Mononuclear cell (primary cell): ENCODE data around the gene CLEC16A. TPM values are rescaled to one million over a fixed set of nuclear protein-coding genes. Genes with fewer than 3 reads are reported as not detected.

Source experiments
- H3K27me3 ChIP-seq: 2 replicates; pipeline ENCODE4 v1.6.0; 2011; ENCODE audit warnings: low read length, control low read depth; ENCODE audit not compliant: insufficient read depth
- H3K4me1 ChIP-seq: 2 replicates; pipeline ENCODE4 v1.5.1; 2011; ENCODE audit warnings: mild to moderate bottlenecking, low read length, control low read depth; ENCODE audit not compliant: insufficient read depth
- H3K4me3 ChIP-seq: 2 replicates; pipeline ENCODE4 v1.5.1; 2011; ENCODE audit warnings: mild to moderate bottlenecking, low read length, moderate library complexity
- H3K9me3 ChIP-seq: 2 replicates; pipeline ENCODE4 v1.5.1; 2011; ENCODE audit warnings: low read depth, mild to moderate bottlenecking, control low read depth, low read length
- total RNA-seq: library from RNA; depleted of rRNA; stranded (reverse); fragments of >200 nt; gene quantifications from one replicate; pipeline ENCODE4 v1.2.3, GENCODE V29; 2012

Gene CLEC16A
- total RNA-seq, 1 donor, result 26.9 TPM

DNA sequence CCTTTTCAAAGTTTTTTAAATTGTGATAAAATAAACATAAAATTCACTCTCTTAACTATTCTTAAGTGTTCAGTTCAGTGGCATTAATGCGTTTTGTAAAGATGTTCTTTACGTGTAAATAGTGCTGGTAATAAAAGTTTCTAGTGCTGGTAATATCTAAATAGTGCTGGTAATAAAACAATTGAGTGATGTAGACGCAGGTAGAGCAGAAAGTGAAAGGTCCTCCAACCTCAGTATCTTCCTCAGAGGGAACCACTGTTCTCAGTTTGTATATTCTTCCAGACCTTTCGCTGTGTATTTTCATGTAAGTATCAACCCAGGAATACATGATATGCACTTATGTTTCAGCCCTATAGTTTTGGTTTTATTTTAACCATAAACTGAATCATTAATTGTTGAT is 53.1 kb downstream of the CLEC16A start:
- Histone ChIP-seq H3K27me3 (no peaks in the 10 kb centered on the region), H3K4me1 (no peaks in the 10 kb centered on the region), H3K9me3 (no peaks in the 10 kb centered on the region), H3K4me3 (no peak overlapping the region)

GRCh38 chr16:10999300-10999699 is 54.9 kb downstream of the CLEC16A start:
- H3K4me3 ChIP-seq, result no peak overlapping the region
- H3K9me3 ChIP-seq, result no peaks in the 10 kb centered on the region
- no peaks in the 10 kb centered on the region for H3K4me1 ChIP-seq
- H3K27me3 ChIP-seq, result no peaks in the 10 kb centered on the region

- no peaks in the 10 kb centered on the region for H3K9me3 ChIP-seq
- H3K4me3 ChIP-seq, result no peak overlapping the region
- H3K27me3 ChIP-seq, result no peaks in the 10 kb centered on the region
- H3K4me1 ChIP-seq, result no peaks in the 10 kb centered on the region
Measured at GRCh38 chr16:11001611-11002010, 57.2 kb downstream of the CLEC16A start.

GRCh38 chr16:11003141-11003540 is 58.8 kb downstream of the CLEC16A start:
- Histone ChIP-seq H3K27me3 (no peaks in the 10 kb centered on the region), H3K9me3 (no peaks in the 10 kb centered on the region), H3K4me1 (no peaks in the 10 kb centered on the region), H3K4me3 (no peak overlapping the region)

- no peaks in the 10 kb centered on the region for H3K27me3 ChIP-seq
- no peak overlapping the region for H3K4me3 ChIP-seq
- H3K9me3 ChIP-seq, result no peaks in the 10 kb centered on the region
- no peaks in the 10 kb centered on the region for H3K4me1 ChIP-seq
Measured at GRCh38 chr16:11004351-11004750, 60.0 kb downstream of the CLEC16A start.

DNA sequence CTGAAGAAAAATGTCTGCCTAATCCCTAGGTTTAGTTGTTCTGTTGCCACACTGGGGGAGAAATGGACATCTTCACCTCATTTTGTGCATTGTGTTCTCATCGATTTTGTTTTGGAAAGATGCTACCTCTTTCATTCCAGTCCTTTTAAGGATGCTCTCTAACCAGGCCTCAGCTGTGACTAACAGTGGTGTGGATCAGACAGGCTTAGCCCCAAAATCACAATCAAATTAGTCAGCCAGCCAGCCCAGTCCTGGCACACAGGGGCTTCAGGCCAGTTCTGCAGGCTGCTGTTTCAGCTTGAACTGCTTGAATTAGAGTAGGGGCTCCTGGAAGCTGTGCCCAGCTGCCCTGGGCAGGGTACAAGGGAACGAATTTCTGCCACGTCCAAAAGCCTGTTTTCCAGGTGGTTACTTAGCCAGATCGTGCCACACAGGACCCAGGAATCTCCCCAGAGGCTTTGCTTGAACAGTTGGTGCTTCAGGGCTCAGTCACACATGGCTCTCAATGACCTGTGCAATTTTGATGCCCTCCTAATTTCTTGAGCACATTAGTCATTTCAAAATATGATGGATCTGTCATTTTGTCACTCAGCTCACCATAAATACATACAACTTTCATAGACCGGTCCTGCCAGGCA is 60.7 kb downstream of the CLEC16A start:
- H3K4me1 ChIP-seq, result no peaks in the 10 kb centered on the region
- H3K4me3 ChIP-seq, result no peak overlapping the region
- no peaks in the 10 kb centered on the region for H3K9me3 ChIP-seq
- H3K27me3 ChIP-seq, result no peaks in the 10 kb centered on the region

GRCh38 chr16:11005611-11005975 is 61.2 kb downstream of the CLEC16A start:
- H3K4me1 ChIP-seq, result no peaks in the 10 kb centered on the region
- H3K27me3 ChIP-seq, result no peaks in the 10 kb centered on the region
- H3K4me3 ChIP-seq, result no peak overlapping the region
- H3K9me3 ChIP-seq, result no peaks in the 10 kb centered on the region

DNA sequence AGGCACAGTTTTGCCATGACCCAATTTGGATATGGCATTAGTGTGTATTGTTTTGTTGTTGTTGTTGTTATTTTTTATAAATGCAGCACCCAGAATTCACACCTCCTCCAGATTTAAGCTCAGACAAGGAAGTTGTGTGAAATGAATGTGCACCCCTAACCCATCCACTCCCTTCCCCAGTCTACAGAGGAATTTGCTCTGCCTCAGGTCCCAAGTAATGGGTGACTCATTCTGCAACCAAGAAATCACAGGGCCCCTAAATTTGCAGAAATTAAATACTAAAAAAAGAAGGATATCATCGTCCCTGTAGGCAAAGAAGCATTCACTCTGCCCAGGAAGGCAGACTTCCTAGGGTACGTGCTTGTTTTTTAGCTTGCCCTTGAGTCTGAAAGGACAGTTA is 62.3 kb downstream of the CLEC16A start:
- no peaks in the 10 kb centered on the region for H3K27me3 ChIP-seq
- H3K9me3 ChIP-seq, result no peaks in the 10 kb centered on the region
- no peaks in the 10 kb centered on the region for H3K4me1 ChIP-seq
- H3K4me3 ChIP-seq, result no peak overlapping the region

GRCh38 chr16:11007714-11008280 is 63.4 kb downstream of the CLEC16A start:
- Histone ChIP-seq H3K4me3 (no peak overlapping the region), H3K27me3 (no peaks in the 10 kb centered on the region), H3K4me1 (no peaks in the 10 kb centered on the region), H3K9me3 (no peaks in the 10 kb centered on the region)

DNA sequence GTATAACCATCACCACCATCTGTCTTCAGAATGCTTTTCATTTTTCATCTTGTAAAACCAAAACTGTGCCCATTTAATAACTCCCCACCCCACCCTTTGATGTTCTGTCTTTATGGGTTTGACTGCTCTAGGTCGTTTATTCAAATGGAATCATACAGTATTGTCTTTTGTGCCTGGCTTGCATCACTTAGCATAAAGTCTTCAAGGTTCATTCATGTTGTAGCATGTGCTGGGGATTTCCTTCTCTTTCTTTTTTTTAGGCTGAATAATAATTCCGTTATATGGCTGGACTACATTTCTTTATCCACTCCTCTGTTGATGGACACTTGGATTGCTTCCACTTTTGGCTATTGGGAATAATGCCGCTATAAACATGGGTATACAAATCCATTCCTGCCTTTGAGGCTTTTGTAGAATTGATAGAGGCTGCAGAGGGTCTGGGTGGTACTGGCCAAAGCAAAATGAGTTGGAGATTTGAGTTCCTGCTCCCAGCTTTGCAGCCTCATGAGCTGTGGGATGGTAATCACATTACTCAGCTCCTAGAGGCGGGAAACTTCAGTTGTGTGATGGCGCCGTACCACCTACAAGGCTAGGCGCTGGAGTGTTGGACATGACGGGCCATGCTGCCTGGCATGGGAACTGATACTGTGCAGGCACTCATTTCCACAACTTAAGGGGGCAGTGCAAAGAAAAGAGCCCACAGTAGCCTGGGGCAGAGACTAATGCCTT is 64.8 kb downstream of the CLEC16A start:
- Histone ChIP-seq H3K9me3 (no peaks in the 10 kb centered on the region), H3K27me3 (no peaks in the 10 kb centered on the region), H3K4me1 (no peaks in the 10 kb centered on the region), H3K4me3 (no peak overlapping the region)

GRCh38 chr16:11010575-11011221 is 66.3 kb downstream of the CLEC16A start:
- no peaks in the 10 kb centered on the region for H3K4me1 ChIP-seq
- no peaks in the 10 kb centered on the region for H3K27me3 ChIP-seq
- H3K4me3 ChIP-seq, result no peak overlapping the region
- no peaks in the 10 kb centered on the region for H3K9me3 ChIP-seq

DNA sequence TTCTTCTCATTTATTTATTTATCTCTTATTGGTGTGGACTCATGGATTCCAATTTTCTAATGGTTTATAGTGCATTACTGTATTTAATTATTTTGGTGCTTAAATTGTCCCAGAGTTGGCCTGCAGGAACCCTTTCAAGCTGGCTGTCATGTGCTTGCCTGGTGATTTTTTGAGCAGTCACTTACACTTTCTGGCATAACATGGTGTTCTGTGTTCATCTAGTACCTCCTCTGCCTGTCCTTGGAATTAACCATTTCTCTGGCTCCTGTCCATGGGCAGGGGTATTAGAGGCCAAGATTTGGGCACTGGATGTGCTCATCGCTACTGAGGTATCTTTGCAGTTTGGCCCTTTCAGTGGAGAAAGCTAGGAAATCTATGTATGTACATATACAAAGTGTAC is 67.0 kb downstream of the CLEC16A start:
- H3K4me3 ChIP-seq, result no peak overlapping the region
- no peaks in the 10 kb centered on the region for H3K27me3 ChIP-seq
- H3K9me3 ChIP-seq, result no peaks in the 10 kb centered on the region
- no peaks in the 10 kb centered on the region for H3K4me1 ChIP-seq

DNA sequence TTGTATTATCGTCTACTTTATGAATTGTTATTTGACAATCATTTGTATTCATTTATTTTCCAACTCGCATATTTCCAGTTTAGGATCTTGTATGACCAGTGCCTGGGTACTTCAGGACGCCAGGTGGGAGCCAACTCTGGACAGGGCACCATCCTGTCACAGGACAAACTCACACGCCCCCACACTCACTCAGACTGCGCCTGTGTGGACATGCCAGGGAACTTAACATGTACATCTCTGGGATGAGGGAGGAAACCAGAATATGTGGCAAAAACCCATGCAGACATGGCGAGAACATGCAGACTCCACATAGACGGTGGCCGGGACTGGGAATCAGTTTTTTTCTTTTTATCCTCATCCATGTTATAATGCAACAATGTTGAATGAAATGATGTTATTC is 68.5 kb downstream of the CLEC16A start:
- Histone ChIP-seq H3K27me3 (no peaks in the 10 kb centered on the region), H3K4me1 (no peaks in the 10 kb centered on the region), H3K9me3 (no peaks in the 10 kb centered on the region), H3K4me3 (no peak overlapping the region)

DNA sequence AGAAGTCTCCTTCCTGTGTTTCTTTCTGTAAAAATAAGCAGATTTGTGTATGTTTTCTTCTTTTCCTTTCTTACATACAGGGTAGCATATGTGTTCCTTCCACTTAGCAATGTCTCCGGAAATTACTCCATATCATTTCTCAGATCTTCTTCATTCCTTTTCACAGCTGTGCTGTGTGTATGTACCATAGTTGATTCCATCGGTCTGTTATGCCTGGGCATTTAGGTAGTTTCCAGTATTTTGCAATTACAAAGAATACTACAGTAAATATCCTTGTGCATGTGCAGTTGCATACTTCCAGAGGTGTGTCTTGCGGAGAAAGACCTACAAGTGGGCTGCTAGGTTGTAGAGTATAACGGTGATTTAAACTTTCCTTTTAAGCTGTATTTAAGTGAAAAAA is 69.8 kb downstream of the CLEC16A start:
- Histone ChIP-seq H3K9me3 (no peaks in the 10 kb centered on the region), H3K27me3 (no peaks in the 10 kb centered on the region), H3K4me1 (no peaks in the 10 kb centered on the region), H3K4me3 (no peak overlapping the region)

DNA sequence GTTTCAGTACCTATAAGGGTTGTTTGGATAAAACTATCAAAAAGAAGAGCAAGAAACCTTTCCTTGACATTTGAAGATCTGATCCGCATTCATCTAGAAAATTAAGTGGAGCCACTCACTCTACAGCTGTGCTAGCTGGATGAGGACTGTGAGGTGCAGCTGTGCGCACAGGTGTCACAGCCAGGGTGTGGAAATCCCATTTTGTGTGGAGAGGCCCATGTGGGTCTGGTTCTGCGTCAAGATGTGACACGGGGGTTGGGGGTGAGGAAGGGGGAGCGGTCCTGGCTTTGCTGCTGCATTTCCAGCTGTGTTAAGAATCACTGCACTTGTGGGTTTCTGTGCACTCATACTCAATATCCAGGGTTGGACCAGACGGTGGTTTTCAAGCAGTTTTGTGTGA is 70.7 kb downstream of the CLEC16A start:
- H3K9me3 ChIP-seq, result no peaks in the 10 kb centered on the region
- no peak overlapping the region for H3K4me3 ChIP-seq
- H3K4me1 ChIP-seq, result no peaks in the 10 kb centered on the region
- no peaks in the 10 kb centered on the region for H3K27me3 ChIP-seq
